PC-3 (cell line): ENCODE results near the gene DLG2. TPM values are rescaled to one million over a fixed set of nuclear protein-coding genes. Genes with fewer than 3 reads are reported as not detected.

Experiments
- ATAC-seq: fragments of 200-7000 bp; cut with Tn5 transposase; 2 replicates; pipeline ENCODE4 v1.9.1; 2020; ENCODE audit warnings: mild to moderate bottlenecking, moderate library complexity
- BruUV-seq: library from RNA; stranded (reverse); fragments of 400-500 nt; replicated peaks from 2 replicates; lab custom pipeline; 2021; lab: Mats Ljungman, UMichigan
- CTCF ChIA-PET: fragments of 300-600 bp; sonication (Branson Sonifier 250); formaldehyde crosslinking; loops from one replicate; lab custom pipeline; 2022; ENCODE audit warnings: antibody characterized with exemption; lab: Charles Lee
- POLR2A ChIA-PET: fragments of 300-600 bp; sonication (Branson Sonifier 250); formaldehyde crosslinking; loops from one replicate; lab custom pipeline; 2022; ENCODE audit warnings: antibody characterized with exemption; ENCODE audit not compliant: unreplicated experiment; lab: Charles Lee
- DNase-seq: peaks from one replicate; pipeline ENCODE4 v3.0.0-alpha.2; 2015
- H2AFZ ChIP-seq: fragments of 300-600 bp; sonication (generic); 2 replicates; pipeline ENCODE4 v1.6.0; 2016; ENCODE audit warnings: antibody characterized with exemption, low read length
- H3F3A ChIP-seq: fragments of 300-600 bp; sonication (generic); one replicate; pipeline ENCODE4 v1.6.0; 2017; ENCODE audit warnings: antibody characterized with exemption, low read length, control low read depth, mild to moderate bottlenecking; ENCODE audit not compliant: unreplicated experiment
- H3K27ac ChIP-seq: fragments of 300-600 bp; sonication (generic); 2 replicates; pipeline ENCODE4 v1.5.1; 2016; ENCODE audit warnings: mild to moderate bottlenecking, low read length
- H3K27me3 ChIP-seq: fragments of 300-600 bp; sonication (generic); 2 replicates; pipeline ENCODE4 v1.6.1; 2016; ENCODE audit warnings: low read length, mixed read lengths
- H3K36me3 ChIP-seq: fragments of 300-600 bp; sonication (generic); 2 replicates; pipeline ENCODE4 v1.6.1; 2016; ENCODE audit warnings: low read depth, mixed run types, low read length, mixed read lengths
- H3K4me1 ChIP-seq: fragments of 300-600 bp; sonication (generic); 2 replicates; pipeline ENCODE4 v1.5.1; 2016; ENCODE audit warnings: low read length; ENCODE audit not compliant: insufficient read depth
- H3K4me2 ChIP-seq: fragments of 300-600 bp; sonication (generic); 2 replicates; pipeline ENCODE4 v1.6.0; 2016; ENCODE audit warnings: low read length
- H3K4me3 ChIP-seq: fragments of 300-600 bp; sonication (generic); 2 replicates; pipeline ENCODE4 v1.5.1; 2016; ENCODE audit warnings: mild to moderate bottlenecking, low read length, mixed read lengths
- H3K79me2 ChIP-seq: fragments of 300-600 bp; sonication (generic); 2 replicates; pipeline ENCODE4 v1.6.1; 2017; ENCODE audit warnings: low read length, mixed read lengths
- H3K9ac ChIP-seq: fragments of 300-600 bp; sonication (generic); 2 replicates; pipeline ENCODE4 v1.6.0; 2016; ENCODE audit warnings: mild to moderate bottlenecking, low read length
- H3K9me2 ChIP-seq: fragments of 300-600 bp; sonication (generic); replicated peaks from 2 replicates; pipeline ENCODE4 v1.6.1; 2016; ENCODE audit warnings: mixed run types, low read length, mixed read lengths
- H3K9me3 ChIP-seq: fragments of 300-600 bp; sonication (generic); 2 replicates; pipeline ENCODE4 v1.6.1; 2016; ENCODE audit warnings: low read length, mixed read lengths
- H4K20me1 ChIP-seq: fragments of 300-600 bp; sonication (generic); 2 replicates; pipeline ENCODE4 v1.6.1; 2016; ENCODE audit warnings: low read length, mixed read lengths
- EZH2 ChIP-seq: fragments of 300-600 bp; sonication (generic); IDR thresholded peaks from one replicate; pipeline ENCODE4 v1.6.1; 2017; ENCODE audit warnings: antibody characterized with exemption, mild to moderate bottlenecking, low read length; ENCODE audit not compliant: unreplicated experiment
- EZH2phosphoT487 ChIP-seq: fragments of 300-600 bp; sonication (generic); IDR thresholded peaks from 2 replicates; pipeline ENCODE4 v1.6.1; 2018; ENCODE audit warnings: mild to moderate bottlenecking, antibody characterized with exemption, low read length, borderline replicate concordance
- intact Hi-C: fragments of 100-400 bp; cut with micrococcal nuclease; formaldehyde crosslinking; loops from 2 replicates; pipeline ENCODE4 v1.9.0; 2023
- total RNA-seq: library from RNA; depleted of rRNA; stranded (reverse); fragments of >200 nt; gene quantifications from 2 replicates; pipeline ENCODE4 v1.2.3, GENCODE V29; 2014
- TF ChIP-seq, protein P1 (sequence below): fragments of 300-600 bp; sonication (generic); conservative IDR thresholded peaks from 2 replicates; pipeline ENCODE4 v1.5.1; 2017; ENCODE audit warnings: antibody characterized with exemption, low read depth, mild to moderate bottlenecking, low read length

The DLG2 gene
- total RNA-seq, 1 experiment from 2014 or later: 0.58 TPM

DNA sequence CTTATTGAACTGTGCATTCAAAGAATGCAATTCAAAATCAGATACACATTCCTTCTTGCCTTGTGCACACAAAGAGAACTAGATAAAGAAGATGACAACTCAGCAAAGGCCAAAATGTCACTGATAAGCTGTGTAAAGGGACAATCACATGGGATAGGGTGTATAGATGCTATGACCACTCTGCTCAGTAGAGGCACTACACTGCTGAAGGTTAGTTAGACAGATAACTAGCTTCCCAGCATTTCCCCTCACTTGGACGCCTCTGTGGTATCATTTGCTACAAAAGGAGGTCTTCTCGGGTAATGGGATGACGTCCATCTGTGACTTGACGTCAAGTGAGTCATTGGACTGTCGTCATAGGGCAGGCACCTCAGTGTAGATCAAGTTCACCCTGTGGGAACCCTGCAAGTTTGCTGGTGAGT, 1916.0 kb downstream of the DLG2 start:
- TF ChIP-seq, protein P1, sequence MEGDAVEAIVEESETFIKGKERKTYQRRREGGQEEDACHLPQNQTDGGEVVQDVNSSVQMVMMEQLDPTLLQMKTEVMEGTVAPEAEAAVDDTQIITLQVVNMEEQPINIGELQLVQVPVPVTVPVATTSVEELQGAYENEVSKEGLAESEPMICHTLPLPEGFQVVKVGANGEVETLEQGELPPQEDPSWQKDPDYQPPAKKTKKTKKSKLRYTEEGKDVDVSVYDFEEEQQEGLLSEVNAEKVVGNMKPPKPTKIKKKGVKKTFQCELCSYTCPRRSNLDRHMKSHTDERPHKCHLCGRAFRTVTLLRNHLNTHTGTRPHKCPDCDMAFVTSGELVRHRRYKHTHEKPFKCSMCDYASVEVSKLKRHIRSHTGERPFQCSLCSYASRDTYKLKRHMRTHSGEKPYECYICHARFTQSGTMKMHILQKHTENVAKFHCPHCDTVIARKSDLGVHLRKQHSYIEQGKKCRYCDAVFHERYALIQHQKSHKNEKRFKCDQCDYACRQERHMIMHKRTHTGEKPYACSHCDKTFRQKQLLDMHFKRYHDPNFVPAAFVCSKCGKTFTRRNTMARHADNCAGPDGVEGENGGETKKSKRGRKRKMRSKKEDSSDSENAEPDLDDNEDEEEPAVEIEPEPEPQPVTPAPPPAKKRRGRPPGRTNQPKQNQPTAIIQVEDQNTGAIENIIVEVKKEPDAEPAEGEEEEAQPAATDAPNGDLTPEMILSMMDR: peak; percentile 14; the same call in 1 of the 2 replicates
- TF ChIP-seq EZH2phosphoT487: no peak
- Histone ChIP-seq H3K27me3 (no peaks in the 10 kb centered on the region), H3K9me2 (no peaks in the 10 kb centered on the region), H3K4me3 (no peak overlapping the region), H2AFZ (no peak overlapping the region), H3K4me2 (no peak overlapping the region), H3K4me1 (no peaks in the 10 kb centered on the region), H3K9me3 (no peaks in the 10 kb centered on the region), H3K36me3 (no peaks in the 10 kb centered on the region), H3K79me2 (no peaks in the 10 kb centered on the region), H4K20me1 (no peaks in the 10 kb centered on the region), H3F3A (no peaks in the 10 kb centered on the region), H3K27ac (no peak overlapping the region), H3K9ac (no peak overlapping the region)
- POLR2A ChIA-PET: no interaction called here
- ATAC-seq (no peak), DNase-seq (no peak)
- intact Hi-C loops: no loop called here
- CTCF ChIA-PET: no interaction called here
- no TSS peak for BruUV-seq

DNA sequence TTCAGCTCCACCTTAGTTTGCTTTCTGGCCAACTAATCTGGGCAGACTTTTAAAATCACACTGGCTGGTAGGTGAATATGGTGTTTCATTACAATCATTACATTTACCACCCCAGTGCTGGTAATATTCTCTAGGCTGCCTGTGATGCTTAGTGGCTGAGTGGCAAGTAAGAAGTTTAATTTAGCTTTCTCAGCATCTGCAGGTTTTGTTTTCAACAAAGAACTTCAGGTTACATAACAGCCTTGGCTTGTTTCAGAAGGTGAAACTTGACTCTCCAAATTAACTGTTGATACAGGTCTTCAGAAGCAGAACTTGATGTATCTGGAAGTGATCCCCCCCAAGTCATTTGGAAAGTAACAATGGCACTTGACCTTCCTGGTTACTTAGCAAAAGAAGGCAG, 1917.7 kb downstream of the DLG2 start:
- no peaks in the 10 kb centered on the region for H4K20me1 ChIP-seq
- POLR2A ChIA-PET: no interaction called here
- H3K4me3 ChIP-seq: no peak overlapping the region
- CTCF ChIA-PET: no interaction called here
- H3K9me2 ChIP-seq: no peaks in the 10 kb centered on the region
- no peaks in the 10 kb centered on the region for H3K36me3 ChIP-seq
- TF ChIP-seq, protein P1: no peak
- TF ChIP-seq EZH2phosphoT487 (no peak), EZH2 (no peak)
- no peak overlapping the region for H3K27ac ChIP-seq
- H3K9me3 ChIP-seq: no peaks in the 10 kb centered on the region
- intact Hi-C loops: no loop called here
- H3K4me1 ChIP-seq: no peaks in the 10 kb centered on the region
- ATAC-seq: no peak
- BruUV-seq: no TSS peak
- DNase-seq: no peak
- no peaks in the 10 kb centered on the region for H3K79me2 ChIP-seq
- no peak overlapping the region for H3K9ac ChIP-seq
- no peak overlapping the region for H2AFZ ChIP-seq
- H3K27me3 ChIP-seq: 0 out of 2 replicates have a peak, but pooled peaks cover 4% of the 10 kb centered on the region
- no peak overlapping the region for H3K4me2 ChIP-seq
- H3F3A ChIP-seq: no peaks in the 10 kb centered on the region

DNA sequence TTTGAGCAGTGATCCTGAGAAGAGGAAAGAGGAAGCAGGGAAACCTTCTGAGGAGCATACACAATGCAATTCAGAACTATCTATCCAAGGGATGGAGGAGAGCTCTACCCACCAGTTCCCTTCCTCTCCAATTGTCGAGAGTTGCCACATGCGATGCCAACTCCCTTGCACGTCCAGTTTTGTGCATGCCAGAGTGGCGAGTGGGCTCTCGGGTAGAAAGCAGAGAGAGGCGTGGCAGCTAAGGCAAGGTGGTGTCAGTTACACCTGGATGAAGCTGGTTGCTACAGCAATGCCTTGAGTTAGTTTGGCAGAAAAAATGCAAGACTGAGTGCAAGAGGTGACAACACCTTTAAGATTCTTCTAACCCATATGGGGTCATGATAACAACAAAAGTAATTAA, 1920.6 kb downstream of the DLG2 start:
- Histone ChIP-seq H3K79me2 (no peaks in the 10 kb centered on the region), H3K9me3 (no peaks in the 10 kb centered on the region), H3K27me3 (0 out of 2 replicates have a peak, but pooled peaks cover 4% of the 10 kb centered on the region), H4K20me1 (no peaks in the 10 kb centered on the region), H3K9ac (no peak overlapping the region), H3K4me2 (no peak overlapping the region), H3K27ac (no peak overlapping the region), H3K36me3 (no peaks in the 10 kb centered on the region), H2AFZ (no peak overlapping the region), H3K9me2 (no peaks in the 10 kb centered on the region), H3K4me3 (no peak overlapping the region), H3K4me1 (no peaks in the 10 kb centered on the region), H3F3A (no peaks in the 10 kb centered on the region)
- POLR2A ChIA-PET: no interaction called here
- no TSS peak for BruUV-seq
- DNase-seq (no peak), ATAC-seq (no peak)
- intact Hi-C loops: no loop called here
- CTCF ChIA-PET: no interaction called here
- TF ChIP-seq EZH2phosphoT487: no peak
- TF ChIP-seq, protein P1: no peak
- no peak for TF ChIP-seq EZH2
